PC-3 (cell line): Measurements from ENCODE around the gene GPR183.

ENCODE experiments used
- CTCF ChIP-seq: fragments of 300-600 bp; sonication (generic); conservative IDR thresholded peaks from 2 replicates; pipeline ENCODE4 v1.5.1; 2017; ENCODE audit warnings: antibody characterized with exemption, low read depth, mild to moderate bottlenecking, low read length
- EZH2phosphoT487 ChIP-seq: fragments of 300-600 bp; sonication (generic); IDR thresholded peaks from 2 replicates; pipeline ENCODE4 v1.6.1; 2018; ENCODE audit warnings: mild to moderate bottlenecking, antibody characterized with exemption, low read length, borderline replicate concordance

- TF ChIP-seq EZH2phosphoT487, result no peak
- TF ChIP-seq CTCF, result no peak
Observed at GRCh38 chr13:99330942-99331341, 23.7 kb upstream of the GPR183 start.
